Pancreas (tissue), 10 donors: ENCODE data around the gene CLDN22. TPM values are rescaled to one million over a fixed set of nuclear protein-coding genes. Genes with fewer than 3 reads are reported as not detected.

Experiments
- ATAC-seq, 4 donors: fragments of 200-7000 bp; cut with Tn5 transposase; one replicate each; pipeline versions ENCODE4 v1.8.0 to v1.9.1; 2020; ENCODE audit warnings: mild to moderate bottlenecking in 4 of 4, moderate library complexity in 4 of 4
- DNase-seq, 6 donors: peaks; one replicate each; pipeline ENCODE4 v3.0.0-alpha.2; 2020
- FAIRE-seq: peaks from 2 replicates; lab custom pipeline; 2012; peaks lifted over from hg19 to GRCh38; lab: Jason Lieb, UNC
- H3K27ac ChIP-seq, 4 donors: fragments of 200-600 bp; sonication (generic); 1 replicate in 3 of 4; 2 replicates in 1 of 4; pipeline versions ENCODE4 v1.5.0 to v1.8.0; 2020
- H3K27me3 ChIP-seq, 4 donors: fragments of 200-600 bp; one replicate each; pipeline ENCODE4 v1.8.0; 2021
- H3K36me3 ChIP-seq, 3 donors: fragments of 200-600 bp; sonication (generic) in 1 of 3; one replicate each; pipeline versions ENCODE4 v1.5.0 to v1.8.0; 2020 to 2021
- H3K4me1 ChIP-seq, 3 donors: fragments of 200-600 bp; one replicate each; pipeline ENCODE4 v1.8.0; 2021
- H3K4me3 ChIP-seq, 4 donors: fragments of 200-600 bp; sonication (generic) in 2 of 4; one replicate each; pipeline versions ENCODE4 v1.5.0 to v1.8.0; 2020 to 2021
- H3K9me3 ChIP-seq, 4 donors: fragments of 200-600 bp; one replicate each; pipeline ENCODE4 v1.8.0; 2021
- CTCF ChIP-seq, 4 donors: fragments of 200-600 bp; sonication (generic) in 3 of 4; IDR thresholded peaks; one replicate each; pipeline versions ENCODE4 v1.5.0 to v1.8.0; 2021; ENCODE audit warnings: antibody characterized with exemption in 4 of 4
- whole genome bisulfite sequencing, 2 donors: extraction: QIAGEN DNeasy Blood & Tissue Kit; methylation state at CpG; one replicate each; pipeline ENCODE4 v1.1.7; 2013; 5-methylcytosine and 5-hydroxymethylcytosine counted together
- intact Hi-C, 3 donors: fragments of 100-400 bp; cut with DNase I; formaldehyde crosslinking; loops; one replicate each; pipeline versions ENCODE4 v1.11.1 to v1.14.2; 2022
- polyA plus RNA-seq, 2 donors: library from polyadenylated mRNA; stranded (reverse); fragments of 200-250 nt; gene quantifications; one replicate each; pipeline ENCODE4 v1.2.3, GENCODE V29; 2013
- total RNA-seq, 6 donors: library from RNA; stranded (reverse); fragmentation: NEBNext Ultra II Directional in 4 of 6; extraction: Animal tissue kit (Norgen Biotek cat#: 25700) in 4 of 6; gene quantifications; one replicate each; pipeline versions ENCODE4 v1.2.1 to v1.2.4, GENCODE V29; 2021 to 2023
- donor health status: healthy with polysubstance abuse.
- donor health status: DM: no; HTN: no; CAD: no; lungs with moderate emphysema.
- donor health status: DM: no; HTN: no; CAD: no.
- donor health status: control.
- donor health status: control.
- donor health status: Bipolar disorder and iron deficiency.
- donor health status: DM: yes; HTN: yes; CAD: no.
- donor health status: DM: no; HTN: no; CAD: no.
- donor health status: DM: no; HTN: no; CAD: no.
- donor health status: DM: yes; HTN: yes; CAD: no.

Gene CLDN22
- total and polyA plus RNA-seq, 8 donors = 0.02 TPM; not detected in 7

- Histone ChIP-seq H3K27ac (no peak overlapping the region), H3K9me3 (no peaks in the 10 kb centered on the region), H3K36me3 (no peaks in the 10 kb centered on the region), H3K4me1 (peaks cover 0 to 7% (median 0%) of the 10 kb centered on the region in 3 donors), H3K27me3 (no peaks in the 10 kb centered on the region), H3K4me3 (no peak overlapping the region)
- ATAC-seq = peak; percentile 40 to 74 (median 54)
- no peak for FAIRE-seq
- 63 to 65% methylated on average over 3 of the region's 3 CpGs for WGBS, 2 donors
- DNase-seq = no peak
- TF ChIP-seq CTCF (IDR thresholded peaks at IDR 0.05) = no peak
- intact Hi-C loops = no loop called here
Measured at GRCh38 chr4:183335369-183335940, 15.4 kb upstream of the CLDN22 start.

- DNase-seq (no peak), ATAC-seq (peak in 3 of 4 donors; percentile 15 to 28 (median 24))
Measured at GRCh38 chr4:183333983-183334382, 13.9 kb upstream of the CLDN22 start.

GRCh38 chr4:183333202-183333601 is 13.1 kb upstream of the CLDN22 start:
- FAIRE-seq = no peak
- DNase-seq = no peak
- no peak for ATAC-seq
- Histone ChIP-seq H3K4me1 (peaks cover 0 to 7% (median 0%) of the 10 kb centered on the region in 3 donors), H3K4me3 (no peak overlapping the region), H3K27ac (no peak overlapping the region), H3K36me3 (no peaks in the 10 kb centered on the region), H3K9me3 (no peaks in the 10 kb centered on the region), H3K27me3 (no peaks in the 10 kb centered on the region)
- intact Hi-C loops = no loop called here
- no peak for TF ChIP-seq CTCF (IDR thresholded peaks at IDR 0.05)
- WGBS, 2 donors = 91 to 94% methylated on average over 9 of the region's 9 CpGs

More at GRCh38 chr4:183333983-183334382, 13.9 kb upstream of the CLDN22 start:
- intact Hi-C loops = no loop called here
- Histone ChIP-seq H3K4me1 (peaks cover 0 to 7% (median 0%) of the 10 kb centered on the region in 3 donors), H3K9me3 (no peaks in the 10 kb centered on the region), H3K27me3 (no peaks in the 10 kb centered on the region), H3K36me3 (no peaks in the 10 kb centered on the region), H3K27ac (no peak overlapping the region), H3K4me3 (no peak overlapping the region)
- 64 to 75% methylated on average over 6 of the region's 6 CpGs for WGBS, 2 donors
- TF ChIP-seq CTCF (IDR thresholded peaks at IDR 0.05) = no peak
- no peak for FAIRE-seq

GRCh38 chr4:183332447-183332846 is 12.4 kb upstream of the CLDN22 start:
- Histone ChIP-seq H3K9me3 (no peaks in the 10 kb centered on the region), H3K36me3 (no peaks in the 10 kb centered on the region), H3K4me1 (peaks cover 0 to 7% (median 0%) of the 10 kb centered on the region in 3 donors), H3K4me3 (no peak overlapping the region), H3K27ac (no peak overlapping the region), H3K27me3 (no peaks in the 10 kb centered on the region)
- no peak for FAIRE-seq
- no peak for TF ChIP-seq CTCF (IDR thresholded peaks at IDR 0.05)
- 77 to 82% methylated on average over 11 of the region's 11 CpGs for WGBS, 2 donors
- intact Hi-C loops = no loop called here
- peak in 1 of 6 donors; percentile 33 for DNase-seq
- ATAC-seq = peak in 2 of 4 donors; percentile 36 to 37

- Histone ChIP-seq H3K27ac (no peak overlapping the region), H3K27me3 (no peaks in the 10 kb centered on the region), H3K4me1 (peaks cover 0 to 7% (median 0%) of the 10 kb centered on the region in 3 donors), H3K9me3 (no peaks in the 10 kb centered on the region), H3K36me3 (no peaks in the 10 kb centered on the region), H3K4me3 (no peak overlapping the region)
- ATAC-seq (no peak), DNase-seq (no peak), FAIRE-seq (no peak)
- TF ChIP-seq CTCF (IDR thresholded peaks at IDR 0.05) = no peak
- intact Hi-C loops = no loop called here
- WGBS, 2 donors = 78 to 93% methylated on average over 2 of the region's 2 CpGs
Measured at GRCh38 chr4:183330841-183331240, 10.8 kb upstream of the CLDN22 start.
